Gastrocnemius medialis (tissue), 4 donors: ENCODE measurements around the gene ITGB1. TPM values are rescaled to one million over a fixed set of nuclear protein-coding genes. Genes with fewer than 3 reads are reported as not detected.

ENCODE experiments used
- ATAC-seq, 2 donors: fragments of 150-250 bp; one replicate each; pipeline ENCODE4 v1.9.1; 2016
- DNase-seq, 2 donors: peaks; one replicate each; pipeline ENCODE4 v3.0.0-alpha.2; 2019
- H3K27ac ChIP-seq, 4 donors: fragments of 200-600 bp; sonication (generic); 1 replicate in 1 of 4; 2 replicates in 3 of 4; pipeline ENCODE4 v1.5.1; 2016 to 2018; ENCODE audit warnings: mild to moderate bottlenecking in 2 of 4, moderate library complexity in 1 of 4
- H3K27me3 ChIP-seq, 3 donors: fragments of 200-600 bp; sonication (generic) in 2 of 3; 1 replicate in 1 of 3; 2 replicates in 2 of 3; pipeline versions ENCODE4 v1.5.1 to v1.6.0; 2016 to 2019; ENCODE audit warnings: mild to moderate bottlenecking in 1 of 3, moderate library complexity in 1 of 3
- H3K36me3 ChIP-seq, 2 donors: fragments of 200-600 bp; sonication (generic) in 1 of 2; one replicate each; pipeline ENCODE4 v1.5.1; 2017 to 2018
- H3K4me1 ChIP-seq, 2 donors: fragments of 200-600 bp; sonication (generic) in 1 of 2; one replicate each; pipeline ENCODE4 v1.5.1; 2016 to 2017; ENCODE audit warnings: mild to moderate bottlenecking in 2 of 2
- H3K4me3 ChIP-seq, 4 donors: fragments of 200-600 bp; sonication (generic) in 3 of 4; 1 replicate in 1 of 4; 2 replicates in 3 of 4; pipeline ENCODE4 v1.5.1; 2016 to 2019; ENCODE audit warnings: mild to moderate bottlenecking in 2 of 4
- H3K9me3 ChIP-seq, 3 donors: fragments of 200-600 bp; sonication (generic) in 2 of 3; 1 replicate in 1 of 3; 2 replicates in 2 of 3; pipeline ENCODE4 v1.5.1; 2016 to 2019
- POLR2A ChIP-seq, 2 donors: fragments of 450-650 bp; IDR thresholded peaks; one replicate each; pipeline ENCODE4 v1.6.1; 2017; ENCODE audit warnings: antibody characterized with exemption in 2 of 2, mild to moderate bottlenecking in 2 of 2, moderate library complexity in 2 of 2
- in situ Hi-C, 4 donors: fragments of 200-750 bp; cut with MboI; loops; one replicate each; pipeline versions ENCODE4 v1.15.0 to v1.8.0; 2017; ENCODE audit warnings: low sequenced_read_pairs in 4 of 4
- intact Hi-C: fragments of 100-400 bp; cut with DNase I; formaldehyde crosslinking; loops from one replicate; pipeline ENCODE4 v1.15.1; 2023; ENCODE audit warnings: low total_unique reads
- total RNA-seq, 4 donors: library from RNA; depleted of rRNA; stranded (reverse); fragments of >200 nt; gene quantifications; one replicate each; pipeline versions ENCODE4 v1.1.0 to v1.2.3, GENCODE V29; 2016
- TF ChIP-seq, protein P1 (sequence below), 5 experiments: fragments of 450-650 bp in 3 of 5; fragments of 200-600 bp in 2 of 5; sonication (generic) in 2 of 5; IDR thresholded peaks in 4 of 5; conservative IDR thresholded peaks in 1 of 5; 1 replicate in 4 of 5; 2 replicates in 1 of 5; pipeline ENCODE4 v1.5.1; 2016 to 2019; ENCODE audit warnings: antibody characterized with exemption in 5 of 5, mild to moderate bottlenecking in 3 of 5, moderate library complexity in 3 of 5

ITGB1 gene
- total RNA-seq, 4 donors from 2014 or later, result 242 to 379 (median 368) TPM

DNA sequence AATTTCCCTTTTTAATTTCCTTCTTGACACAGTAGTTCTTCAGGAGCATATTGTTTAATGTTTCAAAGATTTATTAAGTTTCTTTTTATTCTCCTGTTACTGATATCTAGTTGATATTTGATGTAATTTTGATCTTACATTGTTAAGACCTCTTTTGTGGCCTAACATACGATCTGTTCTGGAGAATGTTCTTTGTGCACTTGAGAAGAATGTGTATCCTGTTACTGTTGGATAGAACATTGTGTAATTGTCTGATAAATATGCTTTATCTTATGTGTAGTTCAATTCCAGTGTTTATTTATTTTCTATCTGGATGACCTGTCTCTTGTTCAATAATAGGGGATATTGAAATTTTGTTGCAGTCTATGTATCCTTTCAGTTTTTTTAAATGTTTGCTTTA lies 106.7 kb downstream of the ITGB1 start:
- intact Hi-C loops, result no loop called here

More for the DNA sequence above, 106.7 kb downstream of the ITGB1 start:
- H3K4me1 ChIP-seq, result no peaks in the 10 kb centered on the region
- ATAC-seq (no peak), DNase-seq (no peak)
- no peaks in the 10 kb centered on the region for H3K36me3 ChIP-seq
- no peaks in the 10 kb centered on the region for H3K9me3 ChIP-seq
- no peak overlapping the region for H3K4me3 ChIP-seq
- no peaks in the 10 kb centered on the region for H3K27me3 ChIP-seq
- H3K27ac ChIP-seq, result no peak overlapping the region
- in situ Hi-C loops, result no loop called here
- no peak for TF ChIP-seq POLR2A (IDR thresholded peaks at IDR 0.05)
- TF ChIP-seq, protein P1, sequence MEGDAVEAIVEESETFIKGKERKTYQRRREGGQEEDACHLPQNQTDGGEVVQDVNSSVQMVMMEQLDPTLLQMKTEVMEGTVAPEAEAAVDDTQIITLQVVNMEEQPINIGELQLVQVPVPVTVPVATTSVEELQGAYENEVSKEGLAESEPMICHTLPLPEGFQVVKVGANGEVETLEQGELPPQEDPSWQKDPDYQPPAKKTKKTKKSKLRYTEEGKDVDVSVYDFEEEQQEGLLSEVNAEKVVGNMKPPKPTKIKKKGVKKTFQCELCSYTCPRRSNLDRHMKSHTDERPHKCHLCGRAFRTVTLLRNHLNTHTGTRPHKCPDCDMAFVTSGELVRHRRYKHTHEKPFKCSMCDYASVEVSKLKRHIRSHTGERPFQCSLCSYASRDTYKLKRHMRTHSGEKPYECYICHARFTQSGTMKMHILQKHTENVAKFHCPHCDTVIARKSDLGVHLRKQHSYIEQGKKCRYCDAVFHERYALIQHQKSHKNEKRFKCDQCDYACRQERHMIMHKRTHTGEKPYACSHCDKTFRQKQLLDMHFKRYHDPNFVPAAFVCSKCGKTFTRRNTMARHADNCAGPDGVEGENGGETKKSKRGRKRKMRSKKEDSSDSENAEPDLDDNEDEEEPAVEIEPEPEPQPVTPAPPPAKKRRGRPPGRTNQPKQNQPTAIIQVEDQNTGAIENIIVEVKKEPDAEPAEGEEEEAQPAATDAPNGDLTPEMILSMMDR (IDR thresholded peaks at IDR 0.05 in 4 of 5, conservative IDR thresholded peaks at IDR 0.05 in 1 of 5), result no peak
